Inflammatory macrophage treated with lipopolysaccharide for 4 hours (primary cell): Measurements from ENCODE around the gene DLK1.

Source experiments
- DNase-seq: peaks from one replicate; pipeline ENCODE4 v3.0.0-alpha.2; 2020

DLK1 gene

DNA sequence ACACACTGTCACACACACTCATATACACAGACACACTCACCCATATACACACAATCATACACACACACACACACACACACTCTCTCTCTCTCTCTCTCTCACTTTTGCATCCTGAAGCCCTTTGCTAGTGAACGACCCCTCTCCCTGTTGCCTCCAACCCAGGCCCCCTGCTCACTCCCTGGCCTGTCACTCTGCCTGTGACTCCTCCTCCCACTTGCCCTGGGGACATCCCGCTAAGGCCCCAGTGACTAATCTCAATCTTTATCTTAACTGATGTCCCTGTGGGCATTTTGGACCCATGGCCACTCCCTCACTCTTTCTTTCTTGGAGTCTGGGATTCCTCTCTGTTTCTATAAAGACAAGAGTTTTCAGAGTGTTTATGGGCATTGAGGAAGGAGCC lies 10.9 kb upstream of the DLK1 start:
- DNase-seq: no peak

DNA sequence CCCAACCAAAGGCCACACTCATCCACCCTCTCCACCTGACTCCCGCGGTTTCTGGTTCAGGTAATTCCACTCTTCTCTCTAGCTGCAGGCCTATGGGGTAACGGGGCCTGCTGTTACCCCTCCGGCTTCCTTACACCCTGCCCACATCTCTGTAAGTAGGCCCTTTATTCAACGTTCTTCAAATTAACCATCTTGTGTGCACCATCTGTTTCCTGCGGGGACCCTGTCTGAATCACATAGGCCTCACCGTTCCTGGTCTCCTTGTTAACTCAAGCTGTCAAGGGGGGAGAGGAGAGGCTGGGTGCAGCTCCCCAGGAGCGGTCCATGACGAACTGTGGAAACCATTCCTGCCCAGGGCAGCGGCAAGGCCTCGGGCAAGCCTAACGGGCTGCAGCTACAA lies 9.3 kb upstream of the DLK1 start:
- DNase-seq: no peak

DNA sequence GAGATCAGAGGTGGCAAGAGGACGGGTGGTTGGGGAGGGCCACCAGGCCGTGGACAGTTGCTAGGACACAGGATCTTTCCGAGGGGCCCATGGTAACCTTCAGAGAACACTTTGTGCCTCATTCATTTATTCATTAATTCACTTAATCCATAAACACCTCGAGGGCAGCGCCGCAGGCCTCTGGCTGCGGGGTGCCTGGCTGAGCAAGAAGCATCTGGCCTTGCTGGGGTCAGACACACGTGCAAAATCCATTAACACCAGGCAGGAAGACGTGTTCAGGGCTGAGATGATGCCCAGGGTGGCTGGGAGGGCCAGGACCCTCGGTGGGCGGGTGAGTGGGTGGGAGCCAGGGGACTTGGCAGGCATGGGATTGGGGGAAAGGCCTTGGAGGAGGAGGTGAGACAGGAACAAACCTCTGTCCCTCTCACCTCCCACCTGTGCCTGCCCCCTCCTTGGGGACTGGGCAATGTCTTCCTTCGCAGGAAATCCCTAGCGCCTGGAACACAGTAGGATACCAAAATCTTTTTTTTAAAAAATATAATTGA lies 6.6 kb upstream of the DLK1 start:
- no peak for DNase-seq

DNA sequence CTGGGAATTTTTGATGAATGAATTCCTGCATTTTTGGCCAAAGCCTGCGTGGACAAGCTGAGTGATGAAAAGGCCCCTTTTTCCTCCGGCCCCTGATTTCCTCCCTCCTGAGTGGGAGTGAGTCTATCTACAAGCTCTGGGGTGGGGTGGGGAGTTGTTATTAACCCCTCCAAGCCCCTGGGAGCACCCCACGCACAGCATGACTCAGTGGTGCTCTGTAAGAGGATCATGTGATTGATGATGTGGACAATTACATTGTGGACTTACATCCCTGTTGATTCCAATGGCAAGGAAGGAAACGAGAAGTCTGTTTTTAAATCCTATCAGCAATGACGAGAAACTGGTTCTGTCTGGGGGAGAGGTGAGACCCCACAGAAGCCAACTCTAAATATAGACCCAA lies 5.1 kb upstream of the DLK1 start:
- no peak for DNase-seq

DNA sequence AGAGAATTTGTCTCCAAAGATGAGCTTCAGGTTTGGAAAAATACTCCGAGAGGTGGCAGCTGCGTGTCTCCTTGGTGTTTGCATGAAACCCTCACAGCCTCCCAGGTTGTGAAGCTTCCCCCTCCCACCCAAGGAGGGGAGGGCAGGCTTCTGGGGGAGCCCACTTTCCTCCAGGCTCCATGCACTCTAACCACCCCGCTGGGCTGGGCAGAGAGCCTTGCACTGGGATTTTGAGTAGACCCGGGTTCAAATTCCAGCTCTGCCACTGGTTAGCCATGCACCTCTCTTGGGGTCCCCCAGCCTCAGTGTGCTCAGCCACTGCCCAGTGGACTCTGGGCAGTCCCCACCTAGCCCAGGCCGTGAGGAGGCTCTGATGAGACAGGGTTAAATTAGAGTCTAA lies 4.3 kb upstream of the DLK1 start:
- no peak for DNase-seq

DNA sequence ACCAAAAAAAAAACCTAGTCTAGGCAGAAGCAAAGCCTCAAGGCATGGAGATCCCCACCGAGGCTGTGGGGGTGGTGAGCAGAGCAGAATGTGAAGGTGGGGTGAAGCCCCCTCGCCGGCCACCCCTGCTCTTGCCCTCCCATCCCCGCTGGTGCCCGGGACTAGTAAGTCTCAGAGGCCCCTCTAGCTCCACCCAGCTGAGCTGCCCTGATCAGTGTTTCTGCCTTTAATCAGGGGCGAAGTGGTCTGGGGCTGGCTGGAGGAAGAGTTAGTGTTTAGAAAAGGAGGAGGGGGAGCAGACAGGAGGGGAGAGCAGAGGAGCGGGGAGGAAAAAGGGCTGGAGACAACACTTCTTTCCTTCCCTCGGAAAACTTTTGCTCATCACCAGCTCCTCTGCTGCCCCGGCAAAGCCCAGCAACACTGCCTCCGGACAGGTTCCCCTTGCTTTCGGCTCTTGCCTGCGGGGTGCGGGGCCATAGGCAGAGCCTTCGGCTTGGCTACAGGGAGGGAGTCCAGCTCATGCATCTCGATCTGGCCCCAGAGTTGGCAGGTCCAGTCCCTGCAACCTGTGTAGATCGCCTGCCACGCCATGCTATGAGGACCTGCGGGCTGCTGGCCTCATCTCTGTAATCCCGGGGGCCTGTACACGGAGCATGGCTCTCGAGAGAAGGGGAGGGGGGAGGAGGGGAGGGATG lies 3.4 kb upstream of the DLK1 start:
- DNase-seq: no peak

DNA sequence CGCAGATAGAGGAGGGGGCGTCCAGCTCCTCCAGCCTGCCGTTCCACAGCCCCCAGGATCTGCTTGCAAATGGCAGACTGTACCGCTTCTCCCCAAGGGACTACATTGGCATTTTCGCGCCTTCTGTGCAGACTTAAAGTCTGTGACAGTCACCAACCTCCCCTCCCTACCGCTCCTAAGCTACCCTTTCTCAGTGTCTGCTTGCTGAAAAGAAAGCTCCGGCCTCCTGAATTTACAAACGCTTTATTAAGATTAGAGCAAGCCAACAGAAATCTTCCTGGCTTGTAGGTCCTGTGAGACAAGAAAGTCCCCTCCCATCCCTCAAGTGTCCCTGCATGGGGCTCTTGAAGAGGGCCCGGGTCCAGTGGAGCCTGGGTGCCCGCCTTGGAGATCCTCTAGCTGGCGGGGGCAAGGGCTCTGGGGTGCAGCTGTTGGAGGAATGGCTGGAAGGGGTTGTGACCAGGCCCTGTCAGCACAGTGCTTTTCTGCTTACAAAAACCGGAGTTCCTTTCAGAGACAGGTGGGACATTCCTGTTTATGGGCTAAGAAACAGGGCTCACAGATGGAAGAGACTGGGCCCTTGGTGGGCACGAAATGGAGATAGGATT lies 2.8 kb upstream of the DLK1 start:
- DNase-seq: no peak

DNA sequence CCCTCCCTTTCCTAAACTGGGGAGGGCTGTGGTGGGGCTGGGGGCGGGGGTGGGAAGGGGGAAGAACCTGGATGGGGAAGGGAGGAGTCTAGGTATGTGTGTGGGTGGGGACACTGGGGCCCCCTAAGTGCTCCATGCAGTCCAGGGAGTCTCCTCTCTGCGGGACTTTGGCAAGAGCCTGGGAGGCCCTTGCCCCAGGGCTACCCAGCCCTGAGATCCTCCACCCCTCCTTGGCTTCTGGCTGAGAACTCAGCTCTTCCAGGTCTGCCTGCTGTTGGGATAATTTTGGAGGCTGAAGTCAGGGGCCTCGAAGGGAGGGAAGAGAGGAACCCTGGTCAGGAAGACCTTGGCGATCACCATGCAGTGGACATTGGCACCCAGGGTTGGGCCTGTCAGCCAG lies 2.2 kb upstream of the DLK1 start:
- no peak for DNase-seq

DNA sequence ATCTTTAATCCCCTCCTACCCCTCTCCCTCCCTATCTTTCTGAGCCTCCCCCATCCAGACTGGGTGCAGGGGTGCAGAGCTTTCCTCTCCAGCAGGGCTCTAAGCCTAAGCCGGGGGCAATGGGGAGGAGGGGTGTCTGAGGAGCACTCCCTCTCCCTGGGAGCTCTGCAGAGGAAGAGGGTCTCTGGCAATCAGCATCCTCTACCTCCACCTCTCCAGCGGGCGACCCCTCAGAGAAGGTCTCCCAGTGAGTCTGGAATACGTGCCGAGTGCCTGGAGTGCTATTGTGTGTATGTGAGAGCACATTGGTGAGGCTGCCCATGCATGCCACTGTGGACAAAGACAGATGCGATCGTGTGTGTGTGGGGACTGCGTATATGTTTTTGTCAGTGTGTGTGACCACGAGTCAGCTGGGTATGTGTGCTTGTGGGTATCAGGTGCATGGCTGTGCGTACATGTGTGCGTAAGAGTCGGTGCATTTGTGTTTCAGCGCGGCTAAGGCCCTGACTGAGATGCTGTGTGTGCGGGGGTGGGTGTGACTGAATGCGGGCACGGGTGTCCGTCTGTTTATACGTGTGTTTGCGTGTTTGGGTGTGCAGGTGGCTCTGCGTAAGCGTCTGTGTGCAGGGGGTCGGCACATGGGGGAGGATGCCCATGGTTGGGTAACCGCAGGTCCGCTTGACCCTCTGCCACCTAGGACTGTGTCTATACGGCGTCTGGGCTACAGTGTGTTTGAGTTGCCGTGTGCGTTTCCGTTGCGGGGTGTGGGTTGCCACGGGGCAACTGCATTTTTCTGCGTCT lies 905 bp upstream of the DLK1 start:
- DNase-seq: no peak

DNA sequence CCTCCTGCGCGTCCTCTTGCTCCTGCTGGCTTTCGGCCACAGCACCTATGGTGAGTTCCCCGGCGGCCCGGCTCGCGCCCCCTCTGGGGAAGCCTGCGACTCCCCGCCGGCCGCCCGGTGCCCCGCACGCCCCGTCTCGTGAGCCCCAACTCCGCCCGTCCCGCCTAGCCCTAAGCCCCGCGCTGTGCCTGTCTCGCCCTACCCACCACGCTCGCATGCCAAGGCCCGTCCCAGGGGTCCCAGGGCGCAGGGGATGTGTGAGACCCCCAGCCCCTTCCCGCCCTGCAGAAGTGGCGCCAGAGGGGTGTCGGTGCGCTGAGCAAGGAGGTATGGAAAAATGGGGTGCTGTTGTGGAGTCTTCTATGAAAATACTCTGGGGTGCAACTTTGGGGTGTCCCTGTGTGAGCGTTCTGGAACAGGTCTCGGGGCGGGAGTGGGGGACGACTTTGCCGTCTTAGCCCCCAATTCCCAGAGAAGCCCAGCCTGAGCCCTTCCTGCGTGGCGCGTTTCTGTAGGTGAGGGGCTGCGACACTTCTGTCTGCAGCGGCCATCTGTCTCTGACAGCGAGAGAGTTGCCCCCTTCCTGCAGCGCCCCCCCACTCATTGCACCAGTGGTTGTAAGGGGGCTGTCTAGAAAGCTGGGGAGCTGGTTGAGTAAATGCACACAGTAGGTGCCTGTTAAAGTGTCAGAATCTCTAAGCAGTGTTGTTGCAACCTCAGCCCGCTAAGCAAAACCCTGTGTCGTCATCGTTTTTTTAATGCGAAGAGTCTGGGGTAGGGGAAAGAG lies 587 bp downstream of the DLK1 start:
- no peak for DNase-seq

DNA sequence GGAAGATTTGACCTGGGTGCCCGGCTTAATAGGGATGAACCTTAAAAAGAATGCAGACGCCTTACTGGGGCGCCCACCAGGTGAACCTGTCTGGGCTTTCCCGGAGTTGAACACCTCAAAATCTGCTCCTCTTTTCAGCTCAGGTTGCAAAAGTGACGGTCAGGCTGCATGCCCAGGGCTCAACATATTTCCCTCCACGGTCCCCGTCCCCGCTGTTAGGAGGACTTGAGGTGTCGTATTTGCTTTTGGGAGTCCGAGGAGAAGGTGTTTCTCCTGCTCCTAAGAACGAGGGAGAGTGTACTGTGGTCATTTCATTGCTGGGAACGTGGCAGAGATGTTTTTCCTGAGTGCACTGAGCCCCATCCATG lies 1.2 kb downstream of the DLK1 start:
- DNase-seq: no peak

DNA sequence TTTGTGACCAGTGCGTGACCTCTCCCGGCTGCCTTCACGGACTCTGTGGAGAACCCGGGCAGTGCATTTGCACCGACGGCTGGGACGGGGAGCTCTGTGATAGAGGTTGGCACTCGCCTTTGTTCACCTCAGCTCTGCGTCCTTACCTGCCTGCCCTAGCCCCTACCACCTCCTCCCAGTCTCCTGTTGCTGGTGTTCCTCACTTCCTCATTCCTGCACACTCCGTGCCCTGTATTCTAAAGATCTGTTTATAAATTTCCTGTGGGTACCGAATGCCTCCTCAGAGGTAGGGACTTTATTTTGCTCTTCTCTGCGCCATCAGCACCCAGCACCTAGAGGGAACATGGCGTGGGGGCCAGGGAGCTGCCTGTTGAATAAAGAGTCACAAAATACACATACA lies 2.3 kb downstream of the DLK1 start:
- no peak for DNase-seq

DNA sequence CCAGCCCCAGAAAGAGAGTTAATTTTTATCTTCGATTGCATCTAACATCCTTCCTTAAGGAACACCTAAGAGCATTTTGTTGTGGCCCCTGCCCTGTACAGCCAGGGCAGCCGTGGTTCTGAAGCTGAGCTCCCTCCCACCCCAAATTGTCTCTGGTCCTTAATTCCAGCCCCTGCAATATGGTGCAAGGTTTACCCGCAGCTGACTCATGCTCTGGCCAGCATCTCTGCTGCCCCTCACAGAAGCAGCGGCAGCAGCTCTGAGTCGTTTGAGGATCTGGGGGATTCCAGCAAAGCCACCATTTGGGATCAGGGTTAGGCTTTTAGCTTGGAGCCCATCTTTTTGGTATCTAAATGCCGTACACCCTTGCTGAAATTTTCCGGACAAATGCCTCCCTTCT lies 3.3 kb downstream of the DLK1 start:
- no peak for DNase-seq

DNA sequence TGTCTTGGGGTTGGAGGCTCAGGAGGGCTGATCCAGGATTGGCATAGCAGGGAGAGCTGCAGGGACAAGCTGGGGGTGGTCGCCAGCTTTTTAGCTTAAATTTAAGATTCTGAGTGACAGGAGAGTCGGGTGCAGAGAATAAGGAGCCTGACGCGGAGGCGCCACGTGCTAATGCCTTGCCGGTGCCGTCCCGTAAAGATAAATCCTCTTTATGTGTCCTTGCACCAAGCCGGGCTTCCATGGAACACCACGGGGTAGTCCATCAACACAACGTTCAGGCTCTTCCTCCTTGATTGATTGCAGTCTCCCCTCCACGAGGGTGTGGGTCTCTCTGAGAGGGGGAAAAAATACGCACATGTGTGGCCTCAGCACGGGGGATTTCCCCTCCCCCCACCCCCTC lies 3.9 kb downstream of the DLK1 start:
- DNase-seq: no peak

DNA sequence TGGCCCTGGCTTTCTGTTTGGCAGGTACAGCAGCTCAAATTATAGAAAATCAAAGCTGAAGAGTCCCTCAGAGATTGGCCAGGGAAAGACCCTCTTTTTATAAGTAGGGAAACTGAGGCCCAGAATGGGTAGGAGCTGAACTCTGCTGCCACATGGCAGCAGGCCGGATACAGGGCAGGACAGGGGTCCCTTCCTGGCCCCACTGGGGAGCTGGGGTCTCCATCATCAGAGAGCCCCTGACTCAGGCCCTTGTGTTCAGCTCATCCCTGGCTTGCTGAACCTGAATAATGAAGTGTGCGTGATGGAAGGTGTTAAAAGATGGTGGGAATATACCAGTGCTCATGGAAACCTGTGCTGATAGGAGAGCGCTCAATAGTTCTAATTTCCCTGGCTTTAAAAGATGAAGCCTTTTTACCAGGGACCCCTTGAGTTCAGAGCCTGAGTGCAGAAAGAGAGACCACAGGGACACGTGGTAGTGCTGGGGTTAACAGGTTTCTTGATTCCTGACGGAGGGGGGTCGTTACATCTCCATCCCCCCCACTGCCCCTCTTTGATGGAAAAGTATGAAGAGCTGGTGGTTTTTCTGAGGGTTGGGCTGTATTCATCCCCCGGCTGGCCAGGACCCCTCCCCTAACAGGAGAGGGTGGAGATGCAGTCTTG lies 4.4 kb downstream of the DLK1 start:
- DNase-seq: no peak

DNA sequence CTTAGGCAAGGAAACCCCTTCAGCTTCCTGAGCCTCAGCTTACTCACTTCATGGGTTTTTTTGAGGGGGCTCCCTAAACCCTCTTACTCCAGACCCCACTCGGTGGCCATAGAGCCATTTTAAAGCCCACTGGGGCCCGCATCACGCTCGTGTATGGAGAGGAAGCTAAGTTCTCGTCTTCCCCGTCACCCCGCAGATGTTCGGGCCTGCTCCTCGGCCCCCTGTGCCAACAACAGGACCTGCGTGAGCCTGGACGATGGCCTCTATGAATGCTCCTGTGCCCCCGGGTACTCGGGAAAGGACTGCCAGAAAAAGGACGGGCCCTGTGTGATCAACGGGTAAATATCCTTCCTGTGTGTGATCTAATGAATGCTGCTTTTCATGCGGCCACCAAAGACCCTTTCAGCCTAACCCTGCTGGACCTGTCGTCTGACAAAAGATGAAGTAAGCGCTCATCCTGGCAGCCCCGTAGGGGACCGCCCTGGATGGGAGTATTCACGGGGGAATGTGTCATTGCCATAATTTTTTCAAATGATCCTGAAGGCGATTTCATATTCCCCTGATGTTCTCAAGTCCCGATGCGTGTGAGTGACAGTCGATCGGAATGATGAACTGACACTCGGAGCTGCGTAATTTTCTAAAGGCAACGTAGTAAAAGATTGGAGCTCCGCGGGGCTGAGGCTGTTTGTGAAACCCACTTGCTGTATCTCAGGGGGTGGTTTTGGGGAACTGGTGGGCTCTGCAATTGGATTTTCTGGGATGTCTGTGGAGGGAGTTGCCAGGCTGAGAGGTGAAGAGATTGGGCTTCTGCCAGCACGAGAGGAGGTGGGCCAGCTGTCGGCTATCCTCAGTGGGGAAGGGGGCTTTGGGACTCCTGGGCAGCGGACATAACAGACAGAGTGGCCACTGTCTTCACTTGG lies 5.4 kb downstream of the DLK1 start:
- DNase-seq: no peak

DNA sequence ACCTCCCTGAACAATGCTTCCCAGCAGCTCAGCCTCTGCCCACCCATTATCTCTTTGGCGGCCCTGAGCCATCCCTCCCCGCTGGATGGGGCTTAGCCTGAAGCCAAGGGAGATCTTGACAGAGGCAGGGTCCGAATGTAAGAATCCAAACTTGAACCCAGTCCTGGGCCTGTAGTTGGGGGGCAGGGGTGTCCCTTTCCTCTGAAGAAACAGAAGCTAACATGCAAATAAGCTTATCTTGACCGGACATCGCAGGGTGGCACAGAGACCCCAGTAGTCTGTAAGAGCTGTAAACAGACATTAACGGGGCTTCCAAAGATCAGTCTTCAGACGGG lies 6.0 kb downstream of the DLK1 start:
- DNase-seq: no peak

DNA sequence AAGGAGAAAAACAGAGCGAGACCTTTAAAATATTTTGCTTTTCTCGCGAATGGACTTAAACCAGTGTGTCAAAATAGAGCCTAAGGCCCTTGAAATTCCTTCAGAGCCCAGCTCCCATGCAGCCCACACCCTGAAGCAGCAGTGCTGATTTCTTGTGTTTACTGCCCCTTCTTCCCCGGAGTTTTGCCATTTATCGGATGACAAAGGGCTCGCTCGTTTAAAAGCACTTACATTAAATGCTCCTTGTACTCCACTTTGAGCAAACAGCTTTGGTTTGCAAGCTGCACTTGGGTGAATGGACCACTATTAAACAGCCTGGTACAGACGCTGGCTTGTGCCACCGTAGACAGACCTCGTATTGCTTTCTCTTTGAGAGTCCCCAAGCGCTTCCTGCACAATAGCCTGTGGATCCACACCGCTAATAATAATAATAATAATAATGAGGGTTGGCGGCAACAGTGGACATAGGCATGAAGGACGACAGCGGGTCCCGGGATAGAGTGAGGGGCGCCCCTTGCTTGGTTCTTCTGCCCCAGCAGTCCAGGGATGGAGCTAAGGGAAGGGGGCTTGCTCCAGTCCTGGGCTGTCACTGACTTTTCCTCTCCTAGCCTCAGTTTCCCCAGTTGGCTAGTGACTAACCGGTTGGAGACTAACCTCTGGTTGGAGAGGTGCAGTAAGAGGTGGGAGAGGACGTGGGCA lies 6.6 kb downstream of the DLK1 start:
- DNase-seq: no peak

DNA sequence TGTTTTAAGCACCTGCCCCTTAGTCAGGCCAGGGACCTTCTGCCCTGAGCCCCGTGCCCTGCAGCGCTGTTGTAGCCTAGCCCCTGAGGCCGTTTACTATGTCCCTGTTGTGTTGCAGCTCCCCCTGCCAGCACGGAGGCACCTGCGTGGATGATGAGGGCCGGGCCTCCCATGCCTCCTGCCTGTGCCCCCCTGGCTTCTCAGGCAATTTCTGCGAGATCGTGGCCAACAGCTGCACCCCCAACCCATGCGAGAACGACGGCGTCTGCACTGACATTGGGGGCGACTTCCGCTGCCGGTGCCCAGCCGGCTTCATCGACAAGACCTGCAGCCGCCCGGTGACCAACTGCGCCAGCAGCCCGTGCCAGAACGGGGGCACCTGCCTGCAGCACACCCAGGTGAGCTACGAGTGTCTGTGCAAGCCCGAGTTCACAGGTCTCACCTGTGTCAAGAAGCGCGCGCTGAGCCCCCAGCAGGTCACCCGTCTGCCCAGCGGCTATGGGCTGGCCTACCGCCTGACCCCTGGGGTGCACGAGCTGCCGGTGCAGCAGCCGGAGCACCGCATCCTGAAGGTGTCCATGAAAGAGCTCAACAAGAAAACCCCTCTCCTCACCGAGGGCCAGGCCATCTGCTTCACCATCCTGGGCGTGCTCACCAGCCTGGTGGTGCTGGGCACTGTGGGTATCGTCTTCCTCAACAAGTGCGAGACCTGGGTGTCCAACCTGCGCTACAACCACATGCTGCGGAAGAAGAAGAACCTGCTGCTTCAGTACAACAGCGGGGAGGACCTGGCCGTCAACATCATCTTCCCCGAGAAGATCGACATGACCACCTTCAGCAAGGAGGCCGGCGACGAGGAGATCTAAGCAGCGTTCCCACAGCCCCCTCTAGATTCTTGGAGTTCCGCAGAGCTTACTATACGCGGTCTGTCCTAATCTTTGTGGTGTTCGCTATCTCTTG lies 7.6 kb downstream of the DLK1 start:
- DNase-seq: no peak

DNA sequence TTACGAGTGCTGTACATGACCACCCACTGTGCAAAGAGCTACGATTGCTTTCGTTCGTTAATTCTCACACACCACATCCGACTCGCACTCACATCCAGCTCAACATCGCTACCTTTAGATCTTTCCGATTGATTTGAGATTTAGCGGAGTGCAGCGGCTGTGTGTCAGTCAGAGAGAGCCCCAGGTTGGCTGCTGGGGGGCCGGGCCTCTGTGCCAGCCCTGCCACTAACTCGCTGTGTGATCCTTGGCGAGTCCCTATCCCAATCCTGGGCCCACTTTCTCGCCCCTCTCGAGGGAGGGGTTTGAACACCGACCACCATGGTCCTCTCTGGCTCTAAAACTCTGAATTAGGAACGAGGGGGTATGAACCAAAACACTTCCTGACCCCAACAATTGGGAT lies 8.6 kb downstream of the DLK1 start:
- DNase-seq: no peak
